ENCODE results near the gene PIGZ. TPM values are rescaled to one million over a fixed set of nuclear protein-coding genes. Genes with fewer than 3 reads are reported as not detected.

PIGZ gene
- total RNA-seq, 2 donors from 2014 or later: 0.22 to 0.31 TPM

DNA sequence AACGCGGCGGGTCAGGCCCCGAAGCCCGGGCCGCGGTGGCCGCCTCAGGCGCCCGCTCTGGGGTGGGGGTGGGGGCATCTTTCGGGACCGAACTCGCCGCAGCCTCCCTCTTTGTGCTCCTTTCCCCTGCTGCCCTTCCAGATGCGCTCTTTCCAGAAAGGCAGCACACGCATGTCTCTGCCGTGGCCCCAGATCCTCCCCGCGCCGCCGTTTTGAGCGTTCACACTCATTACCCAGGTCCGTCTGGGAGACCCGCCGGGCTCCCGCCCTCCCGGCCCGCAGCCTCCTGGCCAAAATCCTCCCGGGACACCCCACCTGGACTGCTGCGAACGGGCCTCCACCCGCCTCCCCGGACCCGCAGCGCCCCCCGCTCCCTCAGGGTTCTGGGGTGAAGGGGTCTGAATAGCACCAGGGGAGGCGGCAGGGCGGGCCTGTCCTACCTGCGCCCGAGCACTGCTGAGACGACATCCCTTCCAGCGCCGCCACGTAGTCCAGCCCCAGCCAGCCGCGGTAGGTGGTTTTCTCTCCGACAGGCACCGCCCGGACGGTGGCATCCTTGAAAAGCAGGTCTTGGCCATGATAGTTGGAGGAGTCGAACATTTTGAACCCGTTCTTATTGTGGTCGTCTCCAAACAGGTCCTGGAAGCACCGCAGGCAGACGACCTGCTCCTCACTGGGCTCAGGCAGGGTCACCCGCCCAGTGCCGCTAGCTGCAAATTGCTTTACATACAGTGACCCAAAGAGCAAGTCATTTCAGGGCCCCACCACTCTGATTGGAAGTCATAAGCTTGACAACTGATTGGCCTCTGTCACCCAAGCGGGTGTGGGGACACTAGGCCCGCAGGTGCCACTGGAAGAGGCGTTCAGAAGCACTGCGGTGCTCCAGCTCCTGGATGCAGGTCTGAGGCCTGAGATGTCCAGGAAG lies 35.1 kb upstream of the PIGZ start:
- no peaks in the 10 kb centered on the region for H3K36me3 ChIP-seq (ENCODE audit: control insufficient read depth, insufficient read depth, low read length)
- WGBS, 2 experiments (ENCODE audit: insufficient coverage in 1 of 2, insufficient read length in 1 of 2): 23 to 28% methylated on average over 26 to 57 of the region's 61 CpGs
- H3K27me3 ChIP-seq (ENCODE audit: control insufficient read depth, insufficient read depth, low read length, poor library complexity, severe bottlenecking): peaks cover 18% of the 10 kb centered on the region
- Mint-ChIP-seq H3K27me3 (ENCODE audit: insufficient read depth) (peaks cover 32% of the 10 kb centered on the region), H3K9me3 (no peaks in the 10 kb centered on the region), H3K4me3 (peak overlapping the region; percentile 66), H3K4me1 (peaks cover 22% of the 10 kb centered on the region), H3K36me3 (ENCODE audit: low read depth) (peaks cover 10% of the 10 kb centered on the region), H3K27ac (peak overlapping the region; percentile 83)
- H3K27ac ChIP-seq (ENCODE audit: low read depth, low read length): no peak overlapping the region
- TF ChIP-seq, protein P1, sequence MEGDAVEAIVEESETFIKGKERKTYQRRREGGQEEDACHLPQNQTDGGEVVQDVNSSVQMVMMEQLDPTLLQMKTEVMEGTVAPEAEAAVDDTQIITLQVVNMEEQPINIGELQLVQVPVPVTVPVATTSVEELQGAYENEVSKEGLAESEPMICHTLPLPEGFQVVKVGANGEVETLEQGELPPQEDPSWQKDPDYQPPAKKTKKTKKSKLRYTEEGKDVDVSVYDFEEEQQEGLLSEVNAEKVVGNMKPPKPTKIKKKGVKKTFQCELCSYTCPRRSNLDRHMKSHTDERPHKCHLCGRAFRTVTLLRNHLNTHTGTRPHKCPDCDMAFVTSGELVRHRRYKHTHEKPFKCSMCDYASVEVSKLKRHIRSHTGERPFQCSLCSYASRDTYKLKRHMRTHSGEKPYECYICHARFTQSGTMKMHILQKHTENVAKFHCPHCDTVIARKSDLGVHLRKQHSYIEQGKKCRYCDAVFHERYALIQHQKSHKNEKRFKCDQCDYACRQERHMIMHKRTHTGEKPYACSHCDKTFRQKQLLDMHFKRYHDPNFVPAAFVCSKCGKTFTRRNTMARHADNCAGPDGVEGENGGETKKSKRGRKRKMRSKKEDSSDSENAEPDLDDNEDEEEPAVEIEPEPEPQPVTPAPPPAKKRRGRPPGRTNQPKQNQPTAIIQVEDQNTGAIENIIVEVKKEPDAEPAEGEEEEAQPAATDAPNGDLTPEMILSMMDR (conservative IDR thresholded peaks at IDR 0.05): no peak
- H3K4me3 ChIP-seq (ENCODE audit: low read length): peak overlapping the region; percentile 71
- no peaks in the 10 kb centered on the region for H3K9me3 ChIP-seq (ENCODE audit: control insufficient read depth, low read length)
- DNase-seq: peak; percentile 78
- peak overlapping the region; percentile 44 for H3K9ac ChIP-seq (ENCODE audit: extremely low read depth, low read length, poor library complexity, severe bottlenecking)
- H3K4me1 ChIP-seq (ENCODE audit: control insufficient read depth, insufficient read depth, low read length): no peaks in the 10 kb centered on the region

DNA sequence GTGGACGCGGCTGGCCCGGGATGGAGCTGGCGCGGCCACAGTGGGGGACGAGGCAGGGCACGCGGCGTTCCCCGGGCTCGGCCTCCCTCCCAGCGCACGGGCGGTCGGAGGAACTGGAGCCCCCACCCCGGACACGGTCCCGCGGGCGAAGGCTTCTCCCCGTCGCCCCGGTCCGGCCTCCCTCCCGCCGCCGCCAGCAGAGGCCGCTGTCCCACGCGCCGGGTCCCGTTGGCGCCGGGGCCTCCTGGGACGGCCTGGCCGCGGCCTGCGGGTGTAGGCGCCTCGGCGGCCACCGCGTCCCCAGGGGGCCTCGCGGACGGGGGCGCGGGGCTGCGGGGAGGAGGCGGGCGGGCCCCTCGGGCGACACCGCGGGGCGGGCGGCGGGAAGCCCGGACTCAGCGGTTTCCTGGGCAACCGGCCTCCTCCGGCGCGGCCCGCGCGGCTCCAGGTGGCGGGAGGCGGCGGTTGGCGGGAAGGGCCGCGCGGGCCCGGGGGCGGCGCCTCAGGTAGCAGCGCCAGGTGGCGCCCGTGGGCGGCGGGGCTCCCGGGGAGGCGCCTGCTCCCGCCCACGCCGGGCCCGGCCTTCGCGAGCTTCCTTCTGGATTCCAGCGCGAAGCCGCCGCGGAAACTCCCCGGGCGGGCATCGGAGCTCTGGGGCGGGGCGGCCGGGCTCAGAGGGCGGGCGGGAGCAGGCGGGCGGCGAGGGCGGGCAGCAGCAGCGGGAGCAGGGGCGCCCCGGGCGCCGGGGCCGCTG lies 34.2 kb upstream of the PIGZ start:
- H3K9ac ChIP-seq (ENCODE audit: extremely low read depth, low read length, poor library complexity, severe bottlenecking): no peak overlapping the region
- DNase-seq: peak; percentile 87
- no peaks in the 10 kb centered on the region for H3K9me3 ChIP-seq (ENCODE audit: control insufficient read depth, low read length)
- H3K27me3 ChIP-seq (ENCODE audit: control insufficient read depth, insufficient read depth, low read length, poor library complexity, severe bottlenecking): peaks cover 18% of the 10 kb centered on the region
- peak overlapping the region; percentile 66 for H3K4me3 Mint-ChIP-seq
- no peak overlapping the region for H3K27ac ChIP-seq (ENCODE audit: low read depth, low read length)
- H3K4me1 Mint-ChIP-seq: peaks cover 15% of the 10 kb centered on the region
- 2 to 11% methylated on average over 13 to 112 of the region's 113 CpGs for WGBS, 2 experiments (ENCODE audit: insufficient coverage in 1 of 2, insufficient read length in 1 of 2)
- H3K27ac Mint-ChIP-seq: no peak overlapping the region
- H3K4me3 ChIP-seq (ENCODE audit: low read length): no peak overlapping the region
- H3K36me3 Mint-ChIP-seq (ENCODE audit: low read depth): peaks cover 10% of the 10 kb centered on the region
- H3K36me3 ChIP-seq (ENCODE audit: control insufficient read depth, insufficient read depth, low read length): no peaks in the 10 kb centered on the region
- no peaks in the 10 kb centered on the region for H3K9me3 Mint-ChIP-seq
- H3K4me1 ChIP-seq (ENCODE audit: control insufficient read depth, insufficient read depth, low read length): no peaks in the 10 kb centered on the region
- TF ChIP-seq, protein P1 (conservative IDR thresholded peaks at IDR 0.05): peak; percentile 83
- H3K27me3 Mint-ChIP-seq (ENCODE audit: insufficient read depth): peaks cover 32% of the 10 kb centered on the region

DNA sequence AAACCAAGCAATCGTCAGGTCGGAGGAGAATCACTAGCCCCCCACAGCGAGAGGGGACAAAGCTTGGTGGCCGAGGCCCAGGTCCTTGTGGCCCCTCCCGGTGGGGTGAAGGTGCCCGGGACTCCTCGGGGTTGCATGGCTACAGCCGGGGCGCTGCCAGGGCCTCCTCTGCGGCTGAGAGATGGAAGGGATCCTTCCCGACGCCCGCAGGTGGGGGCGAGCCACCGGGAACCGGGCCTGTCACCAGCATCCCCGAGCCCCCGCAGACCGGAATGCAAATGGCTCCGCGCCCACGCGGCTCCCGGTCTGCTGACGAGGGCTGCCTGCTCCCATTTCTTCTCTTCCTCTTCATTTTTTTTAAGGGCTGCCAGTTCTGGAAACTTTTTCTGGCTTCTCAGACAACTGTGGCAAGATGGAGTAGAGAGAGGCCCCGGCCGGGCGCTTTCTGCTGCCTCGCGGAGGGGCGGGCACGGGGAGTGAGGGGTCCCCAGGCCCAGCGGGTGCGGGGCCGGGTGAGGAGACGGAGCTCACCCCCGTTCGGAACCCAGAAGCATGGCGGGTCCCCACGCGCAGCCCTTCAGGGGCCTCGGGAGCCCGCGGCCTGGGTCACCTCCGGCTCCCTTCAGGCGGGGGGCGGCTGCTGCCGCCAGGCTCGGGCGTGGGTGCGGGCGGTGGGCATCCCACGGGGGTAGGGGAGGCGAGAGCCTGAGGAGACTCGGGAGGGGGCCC lies 33.5 kb upstream of the PIGZ start:
- WGBS, 2 experiments (ENCODE audit: insufficient coverage in 1 of 2, insufficient read length in 1 of 2): 67 to 69% methylated on average over 25 to 55 of the region's 55 CpGs
- Histone ChIP-seq H3K36me3 (ENCODE audit: control insufficient read depth, insufficient read depth, low read length) (no peaks in the 10 kb centered on the region), H3K9ac (ENCODE audit: extremely low read depth, low read length, poor library complexity, severe bottlenecking) (no peak overlapping the region), H3K9me3 (ENCODE audit: control insufficient read depth, low read length) (no peaks in the 10 kb centered on the region), H3K27me3 (ENCODE audit: control insufficient read depth, insufficient read depth, low read length, poor library complexity, severe bottlenecking) (peaks cover 18% of the 10 kb centered on the region), H3K4me3 (ENCODE audit: low read length) (no peak overlapping the region), H3K4me1 (ENCODE audit: control insufficient read depth, insufficient read depth, low read length) (no peaks in the 10 kb centered on the region), H3K27ac (ENCODE audit: low read depth, low read length) (no peak overlapping the region)
- H3K9me3 Mint-ChIP-seq: no peaks in the 10 kb centered on the region
- peak overlapping the region; percentile 40 for H3K4me3 Mint-ChIP-seq
- peaks cover 12% of the 10 kb centered on the region for H3K4me1 Mint-ChIP-seq
- H3K27me3 Mint-ChIP-seq (ENCODE audit: insufficient read depth): peaks cover 32% of the 10 kb centered on the region
- TF ChIP-seq, protein P1 (conservative IDR thresholded peaks at IDR 0.05): no peak
- H3K27ac Mint-ChIP-seq: no peak overlapping the region
- peaks cover 10% of the 10 kb centered on the region for H3K36me3 Mint-ChIP-seq (ENCODE audit: low read depth)
- DNase-seq: no peak
